HepG2 (cell line): ENCODE measurements around the gene BBLN.

Source experiments
- NFE2L2 ChIP-seq: fragments of 150-350 bp; IDR thresholded peaks from 2 replicates; pipeline ENCODE4 v1.6.1; 2014; ENCODE audit warnings: low read length
- SP2 ChIP-seq: sonication (generic); formaldehyde crosslinking; IDR thresholded peaks from 2 replicates; pipeline ENCODE4 v1.5.1; 2020; ENCODE audit warnings: mild to moderate bottlenecking, missing genetic modification reagents

- TF ChIP-seq SP2 (CRISPR knock-in tag), result no peak
- no peak for TF ChIP-seq NFE2L2
Measured at GRCh38 chr9:128144239-128145181, 15.6 kb upstream of the BBLN start.
